ENCODE measurements around the gene FHAD1. TPM values are rescaled to one million over a fixed set of nuclear protein-coding genes. Genes with fewer than 3 reads are reported as not detected.

FHAD1 gene
- total RNA-seq, 1 experiment from 2014 or later: 3.5 TPM

DNA sequence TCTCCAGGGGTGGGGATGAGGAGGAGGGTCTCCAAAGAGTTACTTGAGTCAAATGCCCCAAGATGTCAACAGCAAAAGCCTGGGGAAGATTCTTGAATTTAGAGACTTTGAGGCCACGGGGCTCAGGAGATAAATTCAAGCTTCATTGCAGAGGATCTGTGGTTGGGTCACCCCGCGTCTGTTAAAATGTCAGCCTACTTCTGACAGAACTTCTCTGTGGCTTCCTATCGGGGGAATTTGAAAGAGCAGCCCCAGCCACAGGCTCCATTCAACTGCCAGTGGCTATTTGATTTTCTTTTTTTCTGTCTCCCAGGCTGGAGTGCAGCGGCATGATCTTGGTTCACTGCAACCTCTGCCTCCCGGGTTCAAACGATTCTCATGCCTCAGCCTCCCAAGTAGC lies 100.2 kb downstream of the FHAD1 start:
- H3K4me2 ChIP-seq (ENCODE audit: low read length): no peak overlapping the region
- H2AFZ ChIP-seq (ENCODE audit: low read depth, low read length, poor library complexity, severe bottlenecking): no peak overlapping the region
- POLR2A ChIA-PET: no interaction called here
- intact Hi-C loops (cut with micrococcal nuclease): no loop called here
- no peak overlapping the region for H3K9ac ChIP-seq (ENCODE audit: low read length)
- no peak overlapping the region for H3K27ac ChIP-seq (ENCODE audit: low read depth, low read length)
- H3K79me2 ChIP-seq (ENCODE audit: insufficient read depth, low read length): no peaks in the 10 kb centered on the region
- H3K4me3 ChIP-seq (replicated peaks in 1 of 2; ENCODE audit: low read depth in 1 of 2, low read length in 2 of 2): no peak overlapping the region
- no peaks in the 10 kb centered on the region for H4K20me1 ChIP-seq (ENCODE audit: insufficient read depth)
- DNase-seq (ENCODE audit: low read depth, low spot score): no peak
- TF ChIP-seq SRF (IDR thresholded peaks at IDR 0.05; ENCODE audit: low read depth) (no peak), CBX3 (IDR thresholded peaks at IDR 0.05; ENCODE audit: low read depth) (no peak), ZFX (IDR thresholded peaks at IDR 0.05) (no peak), SP1 (IDR thresholded peaks at IDR 0.05; ENCODE audit: low read depth) (no peak), EZH2phosphoT487 (IDR thresholded peaks at IDR 0.05; ENCODE audit: borderline replicate concordance) (no peak), POLR2AphosphoS5 (IDR thresholded peaks at IDR 0.05; ENCODE audit: low read depth, low read length) (no peak), RAD21 (IDR thresholded peaks at IDR 0.05; ENCODE audit: low read depth) (no peak), TCF7L2 (IDR thresholded peaks at IDR 0.05; ENCODE audit: borderline replicate concordance, extremely low read depth, insufficient read depth, insufficient read length) (no peak), YY1 (IDR thresholded peaks at IDR 0.05; ENCODE audit: extremely low read depth, insufficient replicate concordance, low read depth, low read length) (no peak)
- TF ChIP-seq, protein P1, sequence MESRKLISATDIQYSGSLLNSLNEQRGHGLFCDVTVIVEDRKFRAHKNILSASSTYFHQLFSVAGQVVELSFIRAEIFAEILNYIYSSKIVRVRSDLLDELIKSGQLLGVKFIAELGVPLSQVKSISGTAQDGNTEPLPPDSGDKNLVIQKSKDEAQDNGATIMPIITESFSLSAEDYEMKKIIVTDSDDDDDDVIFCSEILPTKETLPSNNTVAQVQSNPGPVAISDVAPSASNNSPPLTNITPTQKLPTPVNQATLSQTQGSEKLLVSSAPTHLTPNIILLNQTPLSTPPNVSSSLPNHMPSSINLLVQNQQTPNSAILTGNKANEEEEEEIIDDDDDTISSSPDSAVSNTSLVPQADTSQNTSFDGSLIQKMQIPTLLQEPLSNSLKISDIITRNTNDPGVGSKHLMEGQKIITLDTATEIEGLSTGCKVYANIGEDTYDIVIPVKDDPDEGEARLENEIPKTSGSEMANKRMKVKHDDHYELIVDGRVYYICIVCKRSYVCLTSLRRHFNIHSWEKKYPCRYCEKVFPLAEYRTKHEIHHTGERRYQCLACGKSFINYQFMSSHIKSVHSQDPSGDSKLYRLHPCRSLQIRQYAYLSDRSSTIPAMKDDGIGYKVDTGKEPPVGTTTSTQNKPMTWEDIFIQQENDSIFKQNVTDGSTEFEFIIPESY (IDR thresholded peaks at IDR 0.05; ENCODE audit: extremely low read depth, insufficient replicate concordance, low read length): no peak
- TF ChIP-seq, protein P2, sequence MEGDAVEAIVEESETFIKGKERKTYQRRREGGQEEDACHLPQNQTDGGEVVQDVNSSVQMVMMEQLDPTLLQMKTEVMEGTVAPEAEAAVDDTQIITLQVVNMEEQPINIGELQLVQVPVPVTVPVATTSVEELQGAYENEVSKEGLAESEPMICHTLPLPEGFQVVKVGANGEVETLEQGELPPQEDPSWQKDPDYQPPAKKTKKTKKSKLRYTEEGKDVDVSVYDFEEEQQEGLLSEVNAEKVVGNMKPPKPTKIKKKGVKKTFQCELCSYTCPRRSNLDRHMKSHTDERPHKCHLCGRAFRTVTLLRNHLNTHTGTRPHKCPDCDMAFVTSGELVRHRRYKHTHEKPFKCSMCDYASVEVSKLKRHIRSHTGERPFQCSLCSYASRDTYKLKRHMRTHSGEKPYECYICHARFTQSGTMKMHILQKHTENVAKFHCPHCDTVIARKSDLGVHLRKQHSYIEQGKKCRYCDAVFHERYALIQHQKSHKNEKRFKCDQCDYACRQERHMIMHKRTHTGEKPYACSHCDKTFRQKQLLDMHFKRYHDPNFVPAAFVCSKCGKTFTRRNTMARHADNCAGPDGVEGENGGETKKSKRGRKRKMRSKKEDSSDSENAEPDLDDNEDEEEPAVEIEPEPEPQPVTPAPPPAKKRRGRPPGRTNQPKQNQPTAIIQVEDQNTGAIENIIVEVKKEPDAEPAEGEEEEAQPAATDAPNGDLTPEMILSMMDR (IDR thresholded peaks at IDR 0.05 in 2 of 3, conservative IDR thresholded peaks at IDR 0.05 in 1 of 3; ENCODE audit: borderline replicate concordance in 1 of 3, insufficient read depth in 1 of 3, low read depth in 2 of 3, low read length in 2 of 3): no peak
- TF ChIP-seq, protein P3, sequence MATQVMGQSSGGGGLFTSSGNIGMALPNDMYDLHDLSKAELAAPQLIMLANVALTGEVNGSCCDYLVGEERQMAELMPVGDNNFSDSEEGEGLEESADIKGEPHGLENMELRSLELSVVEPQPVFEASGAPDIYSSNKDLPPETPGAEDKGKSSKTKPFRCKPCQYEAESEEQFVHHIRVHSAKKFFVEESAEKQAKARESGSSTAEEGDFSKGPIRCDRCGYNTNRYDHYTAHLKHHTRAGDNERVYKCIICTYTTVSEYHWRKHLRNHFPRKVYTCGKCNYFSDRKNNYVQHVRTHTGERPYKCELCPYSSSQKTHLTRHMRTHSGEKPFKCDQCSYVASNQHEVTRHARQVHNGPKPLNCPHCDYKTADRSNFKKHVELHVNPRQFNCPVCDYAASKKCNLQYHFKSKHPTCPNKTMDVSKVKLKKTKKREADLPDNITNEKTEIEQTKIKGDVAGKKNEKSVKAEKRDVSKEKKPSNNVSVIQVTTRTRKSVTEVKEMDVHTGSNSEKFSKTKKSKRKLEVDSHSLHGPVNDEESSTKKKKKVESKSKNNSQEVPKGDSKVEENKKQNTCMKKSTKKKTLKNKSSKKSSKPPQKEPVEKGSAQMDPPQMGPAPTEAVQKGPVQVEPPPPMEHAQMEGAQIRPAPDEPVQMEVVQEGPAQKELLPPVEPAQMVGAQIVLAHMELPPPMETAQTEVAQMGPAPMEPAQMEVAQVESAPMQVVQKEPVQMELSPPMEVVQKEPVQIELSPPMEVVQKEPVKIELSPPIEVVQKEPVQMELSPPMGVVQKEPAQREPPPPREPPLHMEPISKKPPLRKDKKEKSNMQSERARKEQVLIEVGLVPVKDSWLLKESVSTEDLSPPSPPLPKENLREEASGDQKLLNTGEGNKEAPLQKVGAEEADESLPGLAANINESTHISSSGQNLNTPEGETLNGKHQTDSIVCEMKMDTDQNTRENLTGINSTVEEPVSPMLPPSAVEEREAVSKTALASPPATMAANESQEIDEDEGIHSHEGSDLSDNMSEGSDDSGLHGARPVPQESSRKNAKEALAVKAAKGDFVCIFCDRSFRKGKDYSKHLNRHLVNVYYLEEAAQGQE (IDR thresholded peaks at IDR 0.05; ENCODE audit: low read depth): no peak
- peaks cover 22 to 71% of the 10 kb centered on the region in 2 experiments for H3K4me1 ChIP-seq (ENCODE audit: control insufficient read depth in 1 of 2, insufficient read depth in 2 of 2, low read length in 2 of 2)
- no TSS peak for BruUV-seq (replicated peaks)
- no peak for ATAC-seq
- CTCF ChIA-PET: interaction anchor here (1.5 kb wide), 1 partner anchor 24 kb away, joined by 4 read pairs; no protein-coding TSS in a partner anchor
- no peaks in the 10 kb centered on the region for H3K36me3 ChIP-seq (ENCODE audit: control insufficient read depth in 1 of 2, insufficient read depth in 2 of 2, low read length in 2 of 2)
- RAD21 ChIA-PET (ENCODE audit: low non-redundant PET in 1 of 2, low total read pairs in 2 of 2, uncharacterized antibody in 2 of 2, unreplicated experiment in 2 of 2): no interaction called here
- no peaks in the 10 kb centered on the region for H3K9me2 ChIP-seq (ENCODE audit: insufficient read depth)
- no peaks in the 10 kb centered on the region for H3K9me3 ChIP-seq (ENCODE audit: control insufficient read depth in 1 of 2, insufficient read depth in 1 of 2, low read depth in 1 of 2, low read length in 2 of 2)
- H3K27me3 ChIP-seq (ENCODE audit: insufficient read depth, low read length): no peaks in the 10 kb centered on the region

Measured in HCT116 (cell line).